Activated CD4-positive, alpha-beta memory T cell treated with anti-CD3 and anti-CD28 coated beads for 36 hours (primary cell): ENCODE measurements around the gene SARDH. TPM values are rescaled to one million over a fixed set of nuclear protein-coding genes. Genes with fewer than 3 reads are reported as not detected.
A peak's percentile ranks its signal among the peaks of the same experiment; 100 is the strongest.

Source experiments
- CTCF ChIA-PET: fragments of 350-600 bp; sonication (Branson Sonifier 250); formaldehyde crosslinking; loops from one replicate; lab custom pipeline; 2021; ENCODE audit warnings: antibody characterized with exemption, inconsistent platforms; lab: Charles Lee
- POLR2A ChIA-PET: fragments of 350-600 bp; sonication (Branson Sonifier 250); formaldehyde crosslinking; loops from one replicate; lab custom pipeline; 2021; ENCODE audit warnings: antibody characterized with exemption; lab: Charles Lee
- DNase-seq: peaks from one replicate; pipeline ENCODE4 v3.0.0-alpha.2; 2020
- H3K27ac Mint-ChIP-seq: one replicate; pipeline ENCODE4 v1.8.0; 2021; ENCODE audit warnings: mixed read lengths
- H3K27me3 Mint-ChIP-seq: one replicate; pipeline ENCODE4 v1.8.0; 2021; ENCODE audit warnings: mixed read lengths
- H3K36me3 Mint-ChIP-seq: one replicate; pipeline ENCODE4 v1.8.0; 2021; ENCODE audit warnings: mixed read lengths
- H3K4me1 Mint-ChIP-seq: one replicate; pipeline ENCODE4 v1.8.0; 2021; ENCODE audit warnings: low read depth, mixed read lengths
- H3K4me3 Mint-ChIP-seq: one replicate; pipeline ENCODE4 v1.8.0; 2021; ENCODE audit warnings: mild to moderate bottlenecking, mixed read lengths
- H3K9me3 Mint-ChIP-seq: one replicate; pipeline ENCODE4 v1.8.0; 2021; ENCODE audit warnings: mixed read lengths
- intact Hi-C: fragments of 100-400 bp; cut with micrococcal nuclease; formaldehyde crosslinking; loops from one replicate; pipeline ENCODE4 v1.15.1; 2023
- total RNA-seq, 2 experiments: library from RNA; stranded (reverse); gene quantifications; one replicate each; pipeline ENCODE4 v1.2.3, GENCODE V29; 2021

The SARDH gene
- total RNA-seq, 2 experiments from 2014 or later, result 6.5 to 6.6 TPM

GRCh38 chr9:133656211-133657119 is 81.7 kb downstream of the SARDH start:
- H3K27me3 Mint-ChIP-seq, result peaks cover 55% of the 10 kb centered on the region
- intact Hi-C loops, result loop anchor here (5.0 kb wide), 1 partner anchor 46 kb away; no protein-coding TSS in a partner anchor
- DNase-seq, result peak; percentile 51
- no peak overlapping the region for H3K27ac Mint-ChIP-seq
- no peak overlapping the region for H3K4me3 Mint-ChIP-seq
- H3K9me3 Mint-ChIP-seq, result no peaks in the 10 kb centered on the region
- POLR2A ChIA-PET, result no interaction called here
- peaks cover 26% of the 10 kb centered on the region for H3K4me1 Mint-ChIP-seq
- CTCF ChIA-PET, result interaction anchor here (0.7 to 1.5 kb wide), 4 partner anchors 59 to 86 kb away, joined by 3 to 6 read pairs (median 4); no protein-coding TSS in a partner anchor
- no peaks in the 10 kb centered on the region for H3K36me3 Mint-ChIP-seq

GRCh38 chr9:133655701-133656100 is 82.5 kb downstream of the SARDH start:
- ChIA-PET POLR2A (no interaction called here), CTCF (interaction anchor here (0.7 to 1.5 kb wide), 4 partner anchors 59 to 87 kb away, joined by 3 to 6 read pairs (median 4); no protein-coding TSS in a partner anchor)
- no peaks in the 10 kb centered on the region for H3K36me3 Mint-ChIP-seq
- no peak for DNase-seq
- no peak overlapping the region for H3K27ac Mint-ChIP-seq
- no peaks in the 10 kb centered on the region for H3K9me3 Mint-ChIP-seq
- H3K4me1 Mint-ChIP-seq, result peaks cover 26% of the 10 kb centered on the region
- intact Hi-C loops, result loop anchor here (5.0 kb wide), 1 partner anchor 47 kb away; no protein-coding TSS in a partner anchor
- H3K27me3 Mint-ChIP-seq, result peaks cover 55% of the 10 kb centered on the region
- H3K4me3 Mint-ChIP-seq, result no peak overlapping the region

GRCh38 chr9:133654736-133655657 is 83.2 kb downstream of the SARDH start:
- peaks cover 57% of the 10 kb centered on the region for H3K27me3 Mint-ChIP-seq
- POLR2A ChIA-PET, result no interaction called here
- H3K4me3 Mint-ChIP-seq, result no peak overlapping the region
- H3K9me3 Mint-ChIP-seq, result no peaks in the 10 kb centered on the region
- no peaks in the 10 kb centered on the region for H3K36me3 Mint-ChIP-seq
- CTCF ChIA-PET, result interaction anchor here (1.4 to 1.5 kb wide), 2 partner anchors 65 to 88 kb away, joined by 5 to 6 read pairs; no protein-coding TSS in a partner anchor
- no peak overlapping the region for H3K27ac Mint-ChIP-seq
- no peak for DNase-seq
- H3K4me1 Mint-ChIP-seq, result peaks cover 26% of the 10 kb centered on the region
- intact Hi-C loops, result loop anchor here (5.0 kb wide), 1 partner anchor 47 kb away; no protein-coding TSS in a partner anchor

- H3K4me1 Mint-ChIP-seq, result peaks cover 20% of the 10 kb centered on the region
Observed at GRCh38 chr9:133653638-133654037, 84.5 kb downstream of the SARDH start.

DNA sequence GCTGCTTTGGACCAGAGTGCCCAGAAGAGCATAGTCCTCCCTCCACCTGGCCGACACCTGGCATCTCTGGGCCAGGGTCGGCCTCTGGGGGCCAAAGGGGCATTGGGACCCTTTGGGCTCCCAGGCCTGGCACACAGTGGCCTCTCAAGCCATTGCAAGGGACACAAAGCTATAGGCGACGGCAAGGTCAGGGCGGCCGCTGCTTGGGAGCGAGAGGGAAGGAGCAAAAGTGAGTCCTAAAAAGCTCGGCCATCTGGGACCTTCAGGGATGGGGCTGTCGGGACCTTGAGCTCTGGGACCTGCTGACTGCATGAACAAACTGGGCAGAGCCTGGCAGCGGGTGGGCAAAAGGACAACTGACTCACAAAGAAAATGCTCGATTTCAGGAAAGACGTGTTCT is 88.1 kb downstream of the SARDH start:
- Mint-ChIP-seq H3K27me3 (peaks cover 23% of the 10 kb centered on the region), H3K36me3 (no peaks in the 10 kb centered on the region), H3K4me3 (no peak overlapping the region), H3K9me3 (no peaks in the 10 kb centered on the region), H3K4me1 (no peaks in the 10 kb centered on the region), H3K27ac (no peak overlapping the region)
- CTCF ChIA-PET, result no interaction called here
- no peak for DNase-seq
- POLR2A ChIA-PET, result no interaction called here
- intact Hi-C loops, result no loop called here

More at GRCh38 chr9:133653638-133654037, 84.5 kb downstream of the SARDH start:
- H3K4me3 Mint-ChIP-seq, result no peak overlapping the region
- DNase-seq, result no peak
- intact Hi-C loops, result no loop called here
- ChIA-PET POLR2A (no interaction called here), CTCF (interaction anchor here (1.4 kb wide), 1 partner anchor 64 kb away, joined by 5 read pairs; no protein-coding TSS in a partner anchor)
- H3K27ac Mint-ChIP-seq, result no peak overlapping the region
- H3K27me3 Mint-ChIP-seq, result peaks cover 50% of the 10 kb centered on the region
- H3K36me3 Mint-ChIP-seq, result no peaks in the 10 kb centered on the region
- H3K9me3 Mint-ChIP-seq, result no peaks in the 10 kb centered on the region

GRCh38 chr9:133649194-133649593 is 89.0 kb downstream of the SARDH start:
- H3K27ac Mint-ChIP-seq, result no peak overlapping the region

DNA sequence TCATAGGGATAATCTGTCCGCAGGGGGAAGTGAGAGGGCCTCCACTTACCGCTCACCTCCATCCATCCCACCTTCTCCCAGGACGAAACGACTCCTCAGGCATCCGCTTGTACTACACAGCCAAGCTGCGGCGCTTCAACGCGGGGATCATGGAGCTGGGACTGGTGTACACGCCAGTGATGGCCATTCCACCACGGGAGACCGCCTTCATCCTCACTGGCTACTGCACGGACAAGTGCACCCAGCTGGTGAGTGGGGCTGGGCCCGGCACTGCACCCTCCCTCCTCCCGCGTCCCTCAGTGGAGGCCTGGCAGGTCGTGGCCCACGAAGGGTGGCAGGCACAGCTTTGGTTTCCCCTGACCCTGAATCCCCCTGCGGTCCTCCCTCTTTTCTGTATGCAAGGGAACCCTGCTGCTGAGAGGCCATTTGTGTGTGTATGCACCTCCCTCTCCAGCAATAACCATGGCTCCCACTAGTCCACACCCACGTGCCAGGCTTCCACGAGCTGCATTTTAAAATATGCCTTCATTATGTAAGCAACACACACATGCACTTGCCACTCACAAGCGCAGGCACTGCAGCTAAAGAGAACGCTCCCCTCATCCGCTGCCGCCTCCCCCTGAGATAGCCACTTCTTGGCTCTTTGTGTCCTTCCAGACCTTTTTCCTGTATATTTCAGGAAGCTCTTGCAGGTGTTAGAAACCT is 90.2 kb downstream of the SARDH start:
- Mint-ChIP-seq H3K27me3 (peaks cover 9% of the 10 kb centered on the region), H3K9me3 (no peaks in the 10 kb centered on the region), H3K36me3 (no peaks in the 10 kb centered on the region), H3K4me3 (no peak overlapping the region), H3K27ac (no peak overlapping the region), H3K4me1 (no peaks in the 10 kb centered on the region)
- POLR2A ChIA-PET, result no interaction called here
- intact Hi-C loops, result no loop called here
- CTCF ChIA-PET, result no interaction called here
- no peak for DNase-seq

More at GRCh38 chr9:133649194-133649593, 89.0 kb downstream of the SARDH start:
- no peak overlapping the region for H3K4me3 Mint-ChIP-seq
- intact Hi-C loops, result no loop called here
- POLR2A ChIA-PET, result no interaction called here
- CTCF ChIA-PET, result no interaction called here
- DNase-seq, result no peak
- H3K27me3 Mint-ChIP-seq, result peaks cover 17% of the 10 kb centered on the region
- no peaks in the 10 kb centered on the region for H3K4me1 Mint-ChIP-seq
- no peaks in the 10 kb centered on the region for H3K36me3 Mint-ChIP-seq
- H3K9me3 Mint-ChIP-seq, result no peaks in the 10 kb centered on the region

GRCh38 chr9:133647148-133647547 is 91.0 kb downstream of the SARDH start:
- no peak overlapping the region for H3K27ac Mint-ChIP-seq
- DNase-seq, result no peak
- intact Hi-C loops, result no loop called here
- H3K9me3 Mint-ChIP-seq, result no peaks in the 10 kb centered on the region
- no peak overlapping the region for H3K4me3 Mint-ChIP-seq
- ChIA-PET CTCF (interaction anchor here (1.3 kb wide), 1 partner anchor 96 kb away, joined by 5 read pairs; no protein-coding TSS in a partner anchor), POLR2A (no interaction called here)
- no peaks in the 10 kb centered on the region for H3K36me3 Mint-ChIP-seq
- H3K27me3 Mint-ChIP-seq, result peaks cover 2% of the 10 kb centered on the region
- H3K4me1 Mint-ChIP-seq, result no peaks in the 10 kb centered on the region

- Mint-ChIP-seq H3K4me3 (no peak overlapping the region), H3K4me1 (no peaks in the 10 kb centered on the region), H3K27me3 (no peaks in the 10 kb centered on the region), H3K27ac (no peak overlapping the region), H3K9me3 (no peaks in the 10 kb centered on the region), H3K36me3 (no peaks in the 10 kb centered on the region)
- CTCF ChIA-PET, result no interaction called here
- POLR2A ChIA-PET, result no interaction called here
- intact Hi-C loops, result no loop called here
- no peak for DNase-seq
Observed at GRCh38 chr9:133645021-133645765, 93.0 kb downstream of the SARDH start.

- H3K27ac Mint-ChIP-seq, result no peak overlapping the region
- H3K27me3 Mint-ChIP-seq, result no peaks in the 10 kb centered on the region
- intact Hi-C loops, result no loop called here
- no peak overlapping the region for H3K4me3 Mint-ChIP-seq
- no peaks in the 10 kb centered on the region for H3K4me1 Mint-ChIP-seq
- no peaks in the 10 kb centered on the region for H3K36me3 Mint-ChIP-seq
- no peak for DNase-seq
- CTCF ChIA-PET, result no interaction called here
- POLR2A ChIA-PET, result no interaction called here
- no peaks in the 10 kb centered on the region for H3K9me3 Mint-ChIP-seq
Observed at GRCh38 chr9:133643978-133644760, 94.0 kb downstream of the SARDH start.
